Measurements from ENCODE around the gene TNFRSF1A.

- TF ChIP-seq POLR2A (IDR thresholded peaks at IDR 0.05; ENCODE audit: low read length): no peak
- no peak for TF ChIP-seq GATA1 (IDR thresholded peaks at IDR 0.05; ENCODE audit: low read depth, low read length)
Measured at GRCh38 chr12:6334940-6335450, 6.9 kb downstream of the TNFRSF1A start.

All from erythroblast (primary cell).